AG09319 (cell line): ENCODE measurements around the gene CELF4.

Experiments used
- DNase-seq: peaks from one replicate; pipeline ENCODE4 v3.0.0-alpha.2; 2010; ENCODE audit warnings: low read depth; ENCODE audit errors: extremely low read depth
- TF ChIP-seq, protein P1 (sequence below): IDR thresholded peaks from 2 replicates; pipeline ENCODE4 v1.5.1; 2011; ENCODE audit warnings: low read depth, mild to moderate bottlenecking, inconsistent platforms, low read length, moderate library complexity

CELF4 gene

DNA sequence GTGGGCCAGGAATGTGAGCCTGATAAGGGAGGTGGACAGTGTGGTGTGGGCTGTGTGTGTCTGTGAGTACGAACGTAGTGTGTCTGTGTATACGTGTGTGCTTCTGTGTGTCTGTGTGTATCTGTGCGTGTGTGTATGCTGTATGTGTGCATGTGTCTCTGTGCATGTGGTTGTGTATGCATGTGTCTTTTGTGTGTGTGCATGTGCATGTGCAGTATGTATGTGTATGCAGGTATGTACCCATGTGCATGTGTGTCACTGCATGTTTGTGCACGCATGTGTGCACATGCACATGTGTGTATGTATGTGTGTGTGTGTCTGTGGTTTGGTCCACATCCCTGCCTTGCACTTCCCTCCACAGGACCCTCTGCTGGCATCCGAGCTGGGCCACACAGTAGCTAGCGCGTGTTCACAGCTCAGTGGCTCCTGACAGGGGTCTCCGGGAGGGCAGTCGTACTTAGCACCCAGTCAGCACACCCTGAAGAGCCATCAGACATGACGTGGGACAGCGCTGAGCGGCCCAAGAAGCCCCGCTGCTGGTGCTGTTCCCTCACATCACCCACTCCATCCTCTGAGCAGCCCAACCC lies 114.3 kb downstream of the CELF4 start:
- DNase-seq, result no peak
- TF ChIP-seq, protein P1, sequence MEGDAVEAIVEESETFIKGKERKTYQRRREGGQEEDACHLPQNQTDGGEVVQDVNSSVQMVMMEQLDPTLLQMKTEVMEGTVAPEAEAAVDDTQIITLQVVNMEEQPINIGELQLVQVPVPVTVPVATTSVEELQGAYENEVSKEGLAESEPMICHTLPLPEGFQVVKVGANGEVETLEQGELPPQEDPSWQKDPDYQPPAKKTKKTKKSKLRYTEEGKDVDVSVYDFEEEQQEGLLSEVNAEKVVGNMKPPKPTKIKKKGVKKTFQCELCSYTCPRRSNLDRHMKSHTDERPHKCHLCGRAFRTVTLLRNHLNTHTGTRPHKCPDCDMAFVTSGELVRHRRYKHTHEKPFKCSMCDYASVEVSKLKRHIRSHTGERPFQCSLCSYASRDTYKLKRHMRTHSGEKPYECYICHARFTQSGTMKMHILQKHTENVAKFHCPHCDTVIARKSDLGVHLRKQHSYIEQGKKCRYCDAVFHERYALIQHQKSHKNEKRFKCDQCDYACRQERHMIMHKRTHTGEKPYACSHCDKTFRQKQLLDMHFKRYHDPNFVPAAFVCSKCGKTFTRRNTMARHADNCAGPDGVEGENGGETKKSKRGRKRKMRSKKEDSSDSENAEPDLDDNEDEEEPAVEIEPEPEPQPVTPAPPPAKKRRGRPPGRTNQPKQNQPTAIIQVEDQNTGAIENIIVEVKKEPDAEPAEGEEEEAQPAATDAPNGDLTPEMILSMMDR, result no peak

- TF ChIP-seq, protein P1, result no peak
These were observed 115.0 kb downstream of the CELF4 start for GRCh38 chr18:37450434-37451132.

DNA sequence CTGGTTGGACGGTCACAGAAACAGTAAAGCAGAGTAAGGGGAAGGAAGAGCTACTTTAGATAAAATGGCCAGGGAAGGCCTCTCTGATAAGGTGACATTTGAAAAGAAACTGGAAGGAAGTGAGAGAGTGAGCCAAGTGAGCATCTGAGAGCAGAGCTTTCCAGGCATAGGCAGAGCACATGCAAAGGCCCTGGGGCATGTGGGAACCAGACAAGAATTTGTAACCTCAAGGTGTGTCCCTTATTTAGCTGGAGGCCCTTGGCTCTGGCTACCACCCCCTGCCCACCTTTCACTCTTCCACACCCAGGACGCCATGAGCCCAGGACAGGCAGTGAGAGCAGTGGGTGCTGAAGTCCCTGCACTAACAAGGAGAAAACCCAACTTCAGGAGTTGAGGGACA lies 116.0 kb downstream of the CELF4 start:
- TF ChIP-seq, protein P1, result no peak
- DNase-seq, result no peak

More at GRCh38 chr18:37450434-37451132, 115.0 kb downstream of the CELF4 start:
- DNase-seq, result no peak

DNA sequence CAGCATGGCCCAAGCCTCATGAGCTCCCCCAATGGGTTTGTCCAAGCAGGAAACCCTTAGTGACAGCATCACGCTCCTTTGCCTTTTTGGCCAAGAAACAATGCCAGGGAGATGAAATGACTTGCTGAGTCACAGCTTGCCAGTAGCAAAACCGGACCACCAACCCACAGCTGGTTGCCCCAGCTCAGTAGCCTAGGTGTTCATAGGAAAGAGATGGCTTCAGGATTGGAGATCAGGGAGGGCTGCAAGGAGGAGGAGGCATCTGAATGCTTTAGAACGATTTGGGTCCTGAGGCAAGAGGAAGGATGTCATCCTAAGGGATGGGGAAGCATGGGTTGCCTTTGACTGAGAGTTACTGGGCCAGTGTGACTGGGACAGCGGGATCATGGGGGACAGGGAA lies 116.7 kb downstream of the CELF4 start:
- no peak for DNase-seq
- TF ChIP-seq, protein P1, result no peak

- TF ChIP-seq, protein P1, result no peak
- no peak for DNase-seq
These were observed 117.4 kb downstream of the CELF4 start for GRCh38 chr18:37447962-37448888.

DNA sequence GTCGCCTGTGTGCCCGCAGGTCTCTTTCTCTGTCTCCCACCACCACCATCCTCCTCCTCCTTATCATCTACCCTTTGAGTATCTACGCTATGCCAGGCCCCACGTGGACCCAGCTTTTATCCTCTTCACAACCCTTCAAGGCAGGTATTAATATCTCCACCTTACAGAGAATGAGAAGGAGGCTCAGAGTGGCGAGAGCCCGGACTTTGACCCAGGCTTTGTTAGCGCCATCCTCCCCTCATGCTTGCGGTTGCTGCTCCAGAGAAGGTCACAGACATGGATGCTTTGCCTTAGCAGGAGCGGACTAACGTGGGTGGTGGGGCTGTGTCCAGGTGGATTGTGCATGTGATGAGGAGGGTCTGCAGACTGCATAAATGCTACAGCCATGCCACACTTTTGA lies 119.8 kb downstream of the CELF4 start:
- no peak for DNase-seq
- TF ChIP-seq, protein P1, result no peak
